ENCODE measurements around the gene XRCC1.

DNA sequence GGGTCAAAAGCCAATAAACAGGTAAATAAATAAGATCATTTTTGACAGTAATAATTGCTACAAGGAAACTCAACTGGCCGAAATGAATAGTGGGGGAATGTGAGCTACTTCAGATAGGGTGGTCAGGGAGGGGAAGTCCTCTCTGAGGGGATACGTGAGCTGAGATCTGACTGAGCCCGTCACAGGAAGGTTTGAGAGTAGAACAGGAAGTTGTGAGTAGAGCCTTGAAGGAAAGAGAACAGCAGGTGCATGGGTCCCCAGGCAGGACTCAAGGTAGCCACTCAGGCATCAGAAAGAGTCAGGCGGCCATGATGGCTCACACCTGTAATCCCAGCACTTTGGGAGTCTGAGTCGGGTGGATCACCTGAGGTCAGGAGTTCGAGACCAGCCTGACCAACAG is 14.4 kb upstream of the XRCC1 start:
- TF ChIP-seq EZH2 (optimal IDR thresholded peaks at IDR 0.05; ENCODE audit: low read depth, low read length), result no peak
- TF ChIP-seq CTCF (IDR thresholded peaks at IDR 0.05; ENCODE audit: low read length), result no peak
